ENCODE data around the gene PRICKLE2.

The PRICKLE2 gene

GRCh38 chr3:64218746-64219145 lies 6.5 kb downstream of the PRICKLE2 start:
- no peak for DNase-seq

GRCh38 chr3:64218329-64218728 lies 6.9 kb downstream of the PRICKLE2 start:
- DNase-seq, result no peak

- peak; percentile 8 for DNase-seq
Measured at GRCh38 chr3:64216274-64217147, 8.8 kb downstream of the PRICKLE2 start.

- DNase-seq, result no peak
Measured at GRCh38 chr3:64215559-64215958, 9.7 kb downstream of the PRICKLE2 start.

GRCh38 chr3:64215103-64215502 lies 10.2 kb downstream of the PRICKLE2 start:
- no peak for DNase-seq

- DNase-seq, result no peak
Measured at GRCh38 chr3:64214381-64215018, 10.8 kb downstream of the PRICKLE2 start.

GRCh38 chr3:64213962-64214379 lies 11.3 kb downstream of the PRICKLE2 start:
- no peak for DNase-seq

- no peak for DNase-seq
Measured at GRCh38 chr3:64213224-64213878, 11.9 kb downstream of the PRICKLE2 start.

- peak; percentile 10 for DNase-seq
Measured at GRCh38 chr3:64209866-64210621, 15.2 kb downstream of the PRICKLE2 start.

- DNase-seq, result no peak
Measured at GRCh38 chr3:64207289-64208080, 17.8 kb downstream of the PRICKLE2 start.

- no peak for DNase-seq
Measured at GRCh38 chr3:64203969-64204908, 21.0 kb downstream of the PRICKLE2 start.

- DNase-seq, result no peak
Measured at GRCh38 chr3:64203216-64203615, 22.1 kb downstream of the PRICKLE2 start.

GRCh38 chr3:64199932-64200331 lies 25.3 kb downstream of the PRICKLE2 start:
- DNase-seq, result no peak

GRCh38 chr3:64196236-64196929 lies 28.9 kb downstream of the PRICKLE2 start:
- no peak for DNase-seq

GRCh38 chr3:64195789-64196188 lies 29.5 kb downstream of the PRICKLE2 start:
- no peak for DNase-seq

GRCh38 chr3:64191822-64192221 lies 33.4 kb downstream of the PRICKLE2 start:
- DNase-seq, result no peak

- DNase-seq, result no peak
Measured at GRCh38 chr3:64190517-64191515, 34.5 kb downstream of the PRICKLE2 start.

GRCh38 chr3:64188810-64189560 lies 36.3 kb downstream of the PRICKLE2 start:
- DNase-seq, result peak; percentile 4

Measured in NCI-H69 (cell line).